Adrenal gland (tissue), 5 donors: ENCODE measurements around the gene GOLGB1.
"Not testable (repeated sequence)": the region's sequence is repeated elsewhere in the genome, so short reads cannot be mapped to it uniquely, and the experiment has no call there.

ENCODE experiments used
- CTCF ChIP-seq, 6 experiments: fragments of 450-650 bp in 4 of 6; fragments of 200-600 bp in 2 of 6; sonication (generic) in 1 of 6; IDR thresholded peaks; 1 replicate in 5 of 6; 2 replicates in 1 of 6; pipeline versions ENCODE4 v1.5.1 to v1.8.0; 2016 to 2021; ENCODE audit warnings: antibody characterized with exemption in 6 of 6, mild to moderate bottlenecking in 2 of 6, moderate library complexity in 1 of 6
- POLR2A ChIP-seq, 2 donors: fragments of 450-650 bp; IDR thresholded peaks; one replicate each; pipeline ENCODE4 v1.6.1; 2017; ENCODE audit warnings: antibody characterized with exemption in 2 of 2, mild to moderate bottlenecking in 2 of 2, moderate library complexity in 1 of 2
- donor health status: DM: no; HTN: no; CAD: no.

- TF ChIP-seq CTCF, POLR2A (IDR thresholded peaks at IDR 0.05): not testable (repeated sequence)
Observed at GRCh38 chr3:121688747-121689146, 60.8 kb downstream of the GOLGB1 start.
